Stimulated activated CD8-positive, alpha-beta memory T cell treated with anti-CD3 and anti-CD28 coated beads, Interleukin-2, amount 100 ng/mL, for 48 hours (primary cell): Measurements from ENCODE around the gene ALDH4A1.
A peak's percentile ranks its signal among the peaks of the same experiment; 100 is the strongest.

Experiments used
- DNase-seq, 2 donors: peaks; one replicate each; pipeline ENCODE4 v3.0.0-alpha.2; 2020; ENCODE audit warnings: low read depth in 2 of 2

ALDH4A1 gene

GRCh38 chr1:18902523-18903290, at the start of gene ALDH4A1:
Gene ALDH4A1 (minus strand): TSS chr1:18902555. CDS start chr1:18902523, 32 bp downstream.
- peak; percentile 84 to 86 for DNase-seq

- peak; percentile 75 to 84 for DNase-seq
These were observed 49.5 kb upstream of the ALDH4A1 start for GRCh38 chr1:18951818-18952391.

- no peak for DNase-seq
These were observed 49.1 kb upstream of the ALDH4A1 start for GRCh38 chr1:18951416-18951815.

GRCh38 chr1:18950401-18951026, 48.2 kb upstream of the ALDH4A1 start:
- peak in 1 of 2 donors; percentile 31 for DNase-seq

GRCh38 chr1:18949686-18950400, 47.5 kb upstream of the ALDH4A1 start:
- DNase-seq: no peak

GRCh38 chr1:18948913-18949685, 46.7 kb upstream of the ALDH4A1 start:
- DNase-seq: no peak

GRCh38 chr1:18948048-18948912, 45.9 kb upstream of the ALDH4A1 start:
- DNase-seq: peak in 1 of 2 donors; percentile 27

GRCh38 chr1:18947570-18947969, 45.2 kb upstream of the ALDH4A1 start:
- no peak for DNase-seq

GRCh38 chr1:18946550-18947381, 44.4 kb upstream of the ALDH4A1 start:
- no peak for DNase-seq

GRCh38 chr1:18945401-18945849, 43.1 kb upstream of the ALDH4A1 start:
- no peak for DNase-seq

GRCh38 chr1:18944810-18945209, 42.5 kb upstream of the ALDH4A1 start:
- no peak for DNase-seq

- no peak for DNase-seq
These were observed 41.7 kb upstream of the ALDH4A1 start for GRCh38 chr1:18943914-18944572.

GRCh38 chr1:18943162-18943561, 40.8 kb upstream of the ALDH4A1 start:
- no peak for DNase-seq

- no peak for DNase-seq
These were observed 40.0 kb upstream of the ALDH4A1 start for GRCh38 chr1:18942340-18942739.

- no peak for DNase-seq
These were observed 39.1 kb upstream of the ALDH4A1 start for GRCh38 chr1:18941221-18942141.

- DNase-seq: no peak
These were observed 38.1 kb upstream of the ALDH4A1 start for GRCh38 chr1:18940303-18941020.
